ENCODE measurements around the gene GTF2F2. TPM values are rescaled to one million over a fixed set of nuclear protein-coding genes. Genes with fewer than 3 reads are reported as not detected.

GTF2F2 gene
- total and polyA plus RNA-seq, 2 donors (not counting 3 experiments of a cell fraction or from before 2014, with no cell fraction given): 7.5 to 23.6 TPM

DNA sequence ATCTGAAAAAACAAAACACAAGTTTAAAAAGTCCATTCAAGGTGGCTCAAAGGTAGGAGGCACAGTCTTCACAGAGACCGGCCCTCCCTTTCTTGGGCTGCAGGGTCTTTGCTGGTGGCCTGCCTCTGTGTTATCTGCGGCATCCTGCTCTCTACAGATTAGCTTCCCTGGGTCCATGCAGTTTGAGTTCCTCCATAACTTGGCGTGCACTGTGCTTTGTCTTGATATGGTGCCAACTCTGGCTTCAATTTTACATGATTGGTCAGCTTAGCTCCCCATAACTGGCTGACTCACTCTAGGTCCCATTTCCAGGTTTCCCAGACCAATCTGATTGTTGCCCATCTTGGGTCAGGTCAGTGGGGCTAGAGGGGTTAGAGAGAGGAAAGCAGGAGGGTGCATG lies 178.9 kb downstream of the GTF2F2 start:
- BruUV-seq (replicated peaks): no TSS peak

More for the DNA sequence above, 178.9 kb downstream of the GTF2F2 start:
- no peak overlapping the region for H3K4me2 ChIP-seq (ENCODE audit: insufficient read depth, low read length)
- H3K4me3 ChIP-seq (replicated peaks in 1 of 3; ENCODE audit: insufficient read depth in 1 of 3, low read depth in 1 of 3, low read length in 3 of 3): no peak overlapping the region
- no peak overlapping the region for H3K9ac ChIP-seq (replicated peaks; ENCODE audit: extremely low read depth, insufficient read depth, low read length)
- ChIA-PET CTCF (interaction anchor here (0.7 to 1.9 kb wide), 5 partner anchors 8 to 1405 kb away, joined by 3 to 8 read pairs (median 4); no protein-coding TSS in a partner anchor), POLR2A (no interaction called here)
- peak; percentile 15 for FAIRE-seq
- dilution Hi-C loops (cut with MboI; ENCODE audit: extremely low pct_ligation_motif_present, low sequenced_read_pairs) (no loop called here), intact Hi-C loops (cut with micrococcal nuclease) (no loop called here)
- H3K27ac ChIP-seq (ENCODE audit: insufficient read depth, low read depth, low read length): no peak overlapping the region
- TF ChIP-seq FOS (IDR thresholded peaks at IDR 0.05; ENCODE audit: borderline replicate concordance, insufficient read depth, low read length) (no peak), EZH2 (IDR thresholded peaks at IDR 0.05; ENCODE audit: borderline replicate concordance, low read depth, low read length, severe bottlenecking) (no peak), POLR2AphosphoS5 (IDR thresholded peaks at IDR 0.05; ENCODE audit: insufficient read depth, low read depth, low read length) (no peak), JUN (IDR thresholded peaks at IDR 0.05; ENCODE audit: borderline replicate concordance, insufficient read depth, insufficient read length, low read depth) (no peak), MYC (IDR thresholded peaks at IDR 0.05; ENCODE audit: low read depth, low read length) (no peak), POLR2A (IDR thresholded peaks at IDR 0.05; ENCODE audit: low read depth, low read length) (no peak), GATA2 (IDR thresholded peaks at IDR 0.05; ENCODE audit: insufficient read depth, insufficient read length, low read depth, low read length) (no peak)
- TF ChIP-seq, protein P1, sequence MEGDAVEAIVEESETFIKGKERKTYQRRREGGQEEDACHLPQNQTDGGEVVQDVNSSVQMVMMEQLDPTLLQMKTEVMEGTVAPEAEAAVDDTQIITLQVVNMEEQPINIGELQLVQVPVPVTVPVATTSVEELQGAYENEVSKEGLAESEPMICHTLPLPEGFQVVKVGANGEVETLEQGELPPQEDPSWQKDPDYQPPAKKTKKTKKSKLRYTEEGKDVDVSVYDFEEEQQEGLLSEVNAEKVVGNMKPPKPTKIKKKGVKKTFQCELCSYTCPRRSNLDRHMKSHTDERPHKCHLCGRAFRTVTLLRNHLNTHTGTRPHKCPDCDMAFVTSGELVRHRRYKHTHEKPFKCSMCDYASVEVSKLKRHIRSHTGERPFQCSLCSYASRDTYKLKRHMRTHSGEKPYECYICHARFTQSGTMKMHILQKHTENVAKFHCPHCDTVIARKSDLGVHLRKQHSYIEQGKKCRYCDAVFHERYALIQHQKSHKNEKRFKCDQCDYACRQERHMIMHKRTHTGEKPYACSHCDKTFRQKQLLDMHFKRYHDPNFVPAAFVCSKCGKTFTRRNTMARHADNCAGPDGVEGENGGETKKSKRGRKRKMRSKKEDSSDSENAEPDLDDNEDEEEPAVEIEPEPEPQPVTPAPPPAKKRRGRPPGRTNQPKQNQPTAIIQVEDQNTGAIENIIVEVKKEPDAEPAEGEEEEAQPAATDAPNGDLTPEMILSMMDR (IDR thresholded peaks at IDR 0.05; ENCODE audit: extremely low read depth in 1 of 2, insufficient read depth in 1 of 2, low read depth in 1 of 2, low read length in 2 of 2): no peak
- TF ChIP-seq, protein P2, sequence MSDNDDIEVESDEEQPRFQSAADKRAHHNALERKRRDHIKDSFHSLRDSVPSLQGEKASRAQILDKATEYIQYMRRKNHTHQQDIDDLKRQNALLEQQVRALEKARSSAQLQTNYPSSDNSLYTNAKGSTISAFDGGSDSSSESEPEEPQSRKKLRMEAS (IDR thresholded peaks at IDR 0.05; ENCODE audit: insufficient read depth, insufficient read length): no peak
- H2AFZ ChIP-seq (ENCODE audit: low read depth, low read length): no peak overlapping the region
- H3K27me3 ChIP-seq (ENCODE audit: control insufficient read depth in 2 of 2, insufficient read depth in 2 of 2, low read length in 2 of 2): peaks cover 0 to 5% of the 10 kb centered on the region in 2 experiments
- H3K4me1 ChIP-seq (ENCODE audit: control insufficient read depth, extremely low read depth, insufficient read depth, low read length): peaks cover 11% of the 10 kb centered on the region
- H3K79me2 ChIP-seq (ENCODE audit: control insufficient read depth, insufficient read depth, low read length): no peaks in the 10 kb centered on the region
- DNase-seq (ENCODE audit: low read depth, low spot score): peak; percentile 53
- H3K9me3 ChIP-seq (replicated peaks; ENCODE audit: control insufficient read depth, insufficient read depth, low read length): no peaks in the 10 kb centered on the region
- no peaks in the 10 kb centered on the region for H3K9me1 ChIP-seq (replicated peaks; ENCODE audit: control insufficient read depth, extremely low read depth, insufficient read depth, low read length)
- H4K20me1 ChIP-seq (replicated peaks; ENCODE audit: control insufficient read depth, extremely low read depth, insufficient read depth, low read length): no peaks in the 10 kb centered on the region
- no peaks in the 10 kb centered on the region for H3K36me3 ChIP-seq (ENCODE audit: control insufficient read depth in 2 of 2, extremely low read depth in 1 of 2, insufficient read depth in 2 of 2, low read length in 2 of 2)
